WTC11 (cell line): ENCODE results near the gene RPS6KA5. TPM values are rescaled to one million over a fixed set of nuclear protein-coding genes. Genes with fewer than 3 reads are reported as not detected.

ENCODE experiments used
- ATAC-seq: fragments of 200-7000 bp; cut with Tn5 transposase; 2 replicates; pipeline ENCODE4 v1.10.0; 2021; ENCODE audit warnings: mild to moderate bottlenecking, moderate library complexity
- CTCF ChIA-PET: fragments of 300-600 bp; sonication (Branson Sonifier 250); formaldehyde crosslinking; loops from one replicate; lab custom pipeline; 2021; ENCODE audit warnings: antibody characterized with exemption; lab: Charles Lee
- POLR2A ChIA-PET: fragments of 350-600 bp; sonication (Branson Sonifier 250); formaldehyde crosslinking; loops from one replicate; lab custom pipeline; 2021; ENCODE audit warnings: antibody characterized with exemption; lab: Charles Lee
- DNase-seq: peaks from one replicate; pipeline ENCODE4 v3.0.0; 2021; ENCODE audit warnings: low spot score
- H3K27ac Mint-ChIP-seq: 2 replicates; pipeline ENCODE4 v1.8.0; 2021; ENCODE audit warnings: mixed read lengths
- H3K27me3 Mint-ChIP-seq: 2 replicates; pipeline ENCODE4 v1.8.0; 2021; ENCODE audit warnings: low read depth, mild to moderate bottlenecking, moderate library complexity, mixed read lengths
- H3K36me3 Mint-ChIP-seq: 2 replicates; pipeline ENCODE4 v1.8.0; 2021; ENCODE audit warnings: mixed read lengths
- H3K4me1 Mint-ChIP-seq: 2 replicates; pipeline ENCODE4 v1.8.0; 2022; ENCODE audit warnings: mixed read lengths
- H3K4me3 Mint-ChIP-seq: 2 replicates; pipeline ENCODE4 v1.8.0; 2021; ENCODE audit warnings: mild to moderate bottlenecking, moderate library complexity, mixed read lengths
- H3K9me3 Mint-ChIP-seq: 2 replicates; pipeline ENCODE4 v1.8.0; 2021; ENCODE audit warnings: mixed read lengths
- CREB1 ChIP-seq: sonication (generic); formaldehyde crosslinking; IDR thresholded peaks from 2 replicates; pipeline ENCODE4 v1.8.0; 2023; ENCODE audit warnings: mild to moderate bottlenecking, missing genetic modification reagents
- E2F4 ChIP-seq: sonication (generic); formaldehyde crosslinking; IDR thresholded peaks from 2 replicates; pipeline ENCODE4 v1.8.1; 2022; ENCODE audit warnings: low read depth, mild to moderate bottlenecking, moderate library complexity, missing genetic modification reagents, borderline replicate concordance
- E2F5 ChIP-seq: sonication (generic); formaldehyde crosslinking; IDR thresholded peaks from 2 replicates; pipeline ENCODE4 v1.8.1; 2022; ENCODE audit warnings: mild to moderate bottlenecking, moderate library complexity, missing genetic modification reagents
- EMX1 ChIP-seq: fragments of 250-450 bp; sonication (Bioruptor Pico); IDR thresholded peaks from 2 replicates; pipeline ENCODE4 v1.8.0; 2021; ENCODE audit warnings: mild to moderate bottlenecking
- ERG ChIP-seq: fragments of 250-450 bp; sonication (Bioruptor Pico); IDR thresholded peaks from 2 replicates; pipeline ENCODE4 v1.8.0; 2021; ENCODE audit warnings: mild to moderate bottlenecking
- ETV6 ChIP-seq: sonication (generic); formaldehyde crosslinking; IDR thresholded peaks from 2 replicates; pipeline ENCODE4 v1.8.1; 2022; ENCODE audit warnings: mild to moderate bottlenecking, missing genetic modification reagents
- GRHL2 ChIP-seq: fragments of 250-450 bp; sonication (Bioruptor Pico); IDR thresholded peaks from 2 replicates; pipeline ENCODE4 v1.8.0; 2022; ENCODE audit warnings: mild to moderate bottlenecking, moderate library complexity; ENCODE audit not compliant: insufficient replicate concordance, severe bottlenecking
- HMGXB4 ChIP-seq: sonication (generic); formaldehyde crosslinking; IDR thresholded peaks from 2 replicates; pipeline ENCODE4 v1.8.1; 2023; ENCODE audit warnings: mild to moderate bottlenecking, moderate library complexity, missing genetic modification reagents
- MLX ChIP-seq: sonication (generic); formaldehyde crosslinking; IDR thresholded peaks from 2 replicates; pipeline ENCODE4 v1.8.1; 2023; ENCODE audit warnings: mild to moderate bottlenecking, missing genetic modification reagents, moderate library complexity
- MXD4 ChIP-seq: fragments of 250-450 bp; sonication (Bioruptor Pico); IDR thresholded peaks from 2 replicates; pipeline ENCODE4 v1.8.0; 2021; ENCODE audit warnings: mild to moderate bottlenecking, moderate library complexity, borderline replicate concordance
- NFATC4 ChIP-seq: fragments of 250-450 bp; sonication (Bioruptor Pico); IDR thresholded peaks from 2 replicates; pipeline ENCODE4 v1.9.0; 2021; ENCODE audit warnings: mild to moderate bottlenecking
- PRDM15 ChIP-seq: sonication (generic); formaldehyde crosslinking; IDR thresholded peaks from 2 replicates; pipeline ENCODE4 v1.8.0; 2022; ENCODE audit warnings: missing genetic modification reagents
- SP1 ChIP-seq: sonication (generic); formaldehyde crosslinking; conservative IDR thresholded peaks from 2 replicates; pipeline ENCODE4 v1.8.1; 2022; ENCODE audit warnings: missing genetic modification reagents
- STAT6 ChIP-seq: sonication (generic); formaldehyde crosslinking; conservative IDR thresholded peaks from 2 replicates; pipeline ENCODE4 v1.8.1; 2023; ENCODE audit warnings: mild to moderate bottlenecking, low read depth, missing genetic modification reagents, moderate library complexity
- ZBTB21 ChIP-seq: sonication (generic); formaldehyde crosslinking; IDR thresholded peaks from 2 replicates; pipeline ENCODE4 v1.8.1; 2023; ENCODE audit warnings: mild to moderate bottlenecking, missing genetic modification reagents, borderline replicate concordance
- ZNF138 ChIP-seq: sonication (generic); formaldehyde crosslinking; conservative IDR thresholded peaks from 2 replicates; pipeline ENCODE4 v1.8.1; 2022; ENCODE audit warnings: mild to moderate bottlenecking, moderate library complexity, missing genetic modification reagents
- ZNF263 ChIP-seq: sonication (generic); formaldehyde crosslinking; IDR thresholded peaks from 2 replicates; pipeline ENCODE4 v1.8.1; 2022; ENCODE audit warnings: low read depth, mild to moderate bottlenecking, moderate library complexity, missing genetic modification reagents
- ZNF416 ChIP-seq: fragments of 250-450 bp; sonication (Bioruptor Pico); IDR thresholded peaks from 2 replicates; pipeline ENCODE4 v1.9.0; 2021; ENCODE audit warnings: mild to moderate bottlenecking, inconsistent platforms
- total RNA-seq: library from RNA; stranded (reverse); gene quantifications from 3 replicates; pipeline ENCODE4 v1.2.3, GENCODE V29; 2021

The RPS6KA5 gene
- total RNA-seq, 1 experiment from 2014 or later: 5.2 TPM

- no peak for ATAC-seq
- Mint-ChIP-seq H3K9me3 (no peaks in the 10 kb centered on the region), H3K27ac (no peak overlapping the region), H3K4me3 (no peak overlapping the region), H3K4me1 (no peaks in the 10 kb centered on the region), H3K36me3 (no peaks in the 10 kb centered on the region), H3K27me3 (no peaks in the 10 kb centered on the region)
- CTCF ChIA-PET: interaction anchor here (0.7 to 1.7 kb wide), 2 partner anchors 42 to 161 kb away, joined by 3 to 6 read pairs; no protein-coding TSS in a partner anchor
- TF ChIP-seq MXD4 (CRISPR knock-in tag) (no peak), NFATC4 (CRISPR knock-in tag) (no peak), ZNF138 (no peak), ERG (CRISPR knock-in tag) (no peak), PRDM15 (CRISPR knock-in tag) (no peak), HMGXB4 (CRISPR knock-in tag) (no peak), EMX1 (no peak), ZBTB21 (no peak), ETV6 (CRISPR knock-in tag) (no peak), MLX (CRISPR knock-in tag) (no peak), STAT6 (CRISPR knock-in tag) (no peak), CREB1 (CRISPR knock-in tag) (no peak), SP1 (CRISPR knock-in tag) (no peak), ZNF416 (CRISPR knock-in tag) (no peak), E2F5 (no peak), E2F4 (CRISPR knock-in tag) (no peak), GRHL2 (CRISPR knock-in tag) (no peak), ZNF263 (CRISPR knock-in tag) (no peak)
- POLR2A ChIA-PET: no interaction called here
- no peak for DNase-seq
Observed at GRCh38 chr14:91012045-91012444, 48.4 kb downstream of the RPS6KA5 start.
